Measurements from ENCODE around the gene SEC14L5.

SEC14L5 gene

DNA sequence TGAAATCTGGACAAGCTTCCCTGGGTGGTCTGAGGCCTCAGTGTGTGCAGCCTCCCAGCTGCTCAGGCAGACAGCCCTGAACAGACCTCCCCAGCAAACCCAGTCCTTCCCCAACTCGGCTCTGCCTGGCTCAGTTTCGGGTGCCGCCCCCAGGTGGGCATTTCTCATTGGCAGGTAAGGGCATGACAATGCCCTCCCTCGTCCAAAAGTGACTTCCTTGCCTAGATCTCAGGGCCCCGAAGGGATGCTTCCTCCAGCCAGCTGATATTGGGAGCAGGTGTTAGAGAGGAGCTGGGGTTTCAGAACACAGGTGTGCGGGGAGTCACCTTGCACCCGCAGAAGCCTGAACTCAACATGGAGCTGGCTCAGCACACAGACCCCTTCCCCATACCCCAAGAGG, 17.4 kb upstream of the SEC14L5 start:
- no peak overlapping the region for H3K4me3 ChIP-seq (ENCODE audit: low read depth, low read length)
- TF ChIP-seq, protein P1, sequence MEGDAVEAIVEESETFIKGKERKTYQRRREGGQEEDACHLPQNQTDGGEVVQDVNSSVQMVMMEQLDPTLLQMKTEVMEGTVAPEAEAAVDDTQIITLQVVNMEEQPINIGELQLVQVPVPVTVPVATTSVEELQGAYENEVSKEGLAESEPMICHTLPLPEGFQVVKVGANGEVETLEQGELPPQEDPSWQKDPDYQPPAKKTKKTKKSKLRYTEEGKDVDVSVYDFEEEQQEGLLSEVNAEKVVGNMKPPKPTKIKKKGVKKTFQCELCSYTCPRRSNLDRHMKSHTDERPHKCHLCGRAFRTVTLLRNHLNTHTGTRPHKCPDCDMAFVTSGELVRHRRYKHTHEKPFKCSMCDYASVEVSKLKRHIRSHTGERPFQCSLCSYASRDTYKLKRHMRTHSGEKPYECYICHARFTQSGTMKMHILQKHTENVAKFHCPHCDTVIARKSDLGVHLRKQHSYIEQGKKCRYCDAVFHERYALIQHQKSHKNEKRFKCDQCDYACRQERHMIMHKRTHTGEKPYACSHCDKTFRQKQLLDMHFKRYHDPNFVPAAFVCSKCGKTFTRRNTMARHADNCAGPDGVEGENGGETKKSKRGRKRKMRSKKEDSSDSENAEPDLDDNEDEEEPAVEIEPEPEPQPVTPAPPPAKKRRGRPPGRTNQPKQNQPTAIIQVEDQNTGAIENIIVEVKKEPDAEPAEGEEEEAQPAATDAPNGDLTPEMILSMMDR (IDR thresholded peaks at IDR 0.05; ENCODE audit: insufficient read depth, low read length, missing control alignments), result no peak
- ChIA-PET POLR2A (no interaction called here), CTCF (no interaction called here)
- no peak for DNase-seq (ENCODE audit: low read depth, low spot score)

DNA sequence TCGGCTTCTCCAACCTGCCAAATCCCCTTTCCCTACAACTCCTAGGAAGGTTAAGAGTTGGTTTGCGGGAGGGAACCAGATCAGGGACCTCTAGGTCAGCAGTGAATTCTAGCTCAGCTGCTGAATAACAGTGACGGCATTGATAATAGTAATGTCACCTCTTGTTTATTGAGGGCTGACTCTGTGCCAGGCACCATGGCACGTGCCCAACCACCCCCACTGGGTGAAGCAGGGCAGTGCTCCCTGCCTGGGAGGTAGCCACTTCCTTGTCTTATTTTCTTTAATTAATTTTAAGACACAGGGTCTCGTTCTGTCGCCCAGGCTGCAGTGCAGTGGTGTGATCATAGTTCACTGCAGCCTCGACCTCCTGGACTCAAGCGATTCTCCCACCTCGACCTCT, 15.6 kb upstream of the SEC14L5 start:
- no peak overlapping the region for H3K4me3 ChIP-seq (ENCODE audit: low read depth, low read length)
- ChIA-PET CTCF (interaction anchor here (1.4 to 4.1 kb wide), 2 partner anchors 10 to 13 kb away, joined by 4 to 26 read pairs; no protein-coding TSS in a partner anchor), POLR2A (interaction anchor here (0.9 kb wide), 1 partner anchor 27 kb away, joined by 3 read pairs; no protein-coding TSS in a partner anchor)
- TF ChIP-seq, protein P1 (IDR thresholded peaks at IDR 0.05; ENCODE audit: insufficient read depth, low read length, missing control alignments), result no peak
- DNase-seq (ENCODE audit: low read depth, low spot score), result no peak

DNA sequence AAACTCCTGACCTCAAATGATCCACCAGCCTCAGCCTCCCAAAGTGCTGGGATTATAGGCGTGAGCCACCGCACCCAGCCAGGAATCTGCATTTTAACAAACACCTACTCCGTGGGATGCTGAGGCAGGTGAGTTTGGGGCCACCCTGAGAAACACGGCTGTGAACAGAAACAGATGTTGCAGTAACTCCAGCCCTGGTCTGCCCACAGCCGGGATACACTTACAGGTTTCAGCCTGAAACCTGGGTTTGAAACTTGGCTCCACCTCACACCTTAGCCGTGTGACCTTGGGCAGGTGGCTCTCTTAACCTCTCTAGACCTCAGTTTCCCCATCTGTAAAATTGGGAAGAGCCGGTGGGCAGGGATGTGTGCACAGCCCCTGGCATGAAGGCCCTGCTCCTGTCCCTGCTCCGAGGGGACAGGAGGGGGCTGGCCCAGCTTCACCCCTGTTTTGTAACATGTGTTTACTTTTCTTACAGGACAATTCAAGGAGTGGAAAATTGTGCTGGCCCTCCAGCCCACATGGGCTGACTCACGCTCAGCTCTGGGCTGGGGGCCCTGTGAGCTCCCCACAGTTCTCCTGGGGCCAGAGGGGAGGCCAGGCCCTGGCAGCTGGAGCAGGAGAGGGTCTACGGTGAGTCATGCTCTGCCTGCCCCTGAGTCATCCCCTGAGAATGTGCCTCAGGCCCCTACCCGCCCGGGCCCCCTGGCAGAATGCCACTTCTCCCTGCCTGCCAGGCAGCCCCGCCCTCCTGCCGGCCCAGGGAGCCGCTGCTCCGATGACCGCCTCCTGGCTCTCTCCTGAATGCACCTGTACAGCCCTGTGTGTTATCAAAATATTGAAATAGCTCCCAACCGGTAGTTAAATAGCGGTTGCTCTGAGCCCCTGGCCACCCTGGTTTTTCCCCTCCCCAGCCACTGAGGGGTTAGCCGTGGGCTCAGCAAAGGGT, 13.5 kb upstream of the SEC14L5 start:
- H3K4me3 ChIP-seq (ENCODE audit: low read depth, low read length), result peak overlapping the region; percentile 15; the same call in 1 of the 2 replicates
- CTCF ChIA-PET, result interaction anchor here (4.1 kb wide), 1 partner anchor 11 kb away, joined by 26 read pairs; no protein-coding TSS in a partner anchor
- TF ChIP-seq, protein P1 (IDR thresholded peaks at IDR 0.05; ENCODE audit: insufficient read depth, low read length, missing control alignments), result no peak
- POLR2A ChIA-PET, result interaction anchor here (0.5 to 1.4 kb wide), 5 partner anchors 11 to 126 kb away, joined by 3 to 5 read pairs (median 4); no protein-coding TSS in a partner anchor
- DNase-seq (ENCODE audit: low read depth, low spot score), result peak; percentile 80

DNA sequence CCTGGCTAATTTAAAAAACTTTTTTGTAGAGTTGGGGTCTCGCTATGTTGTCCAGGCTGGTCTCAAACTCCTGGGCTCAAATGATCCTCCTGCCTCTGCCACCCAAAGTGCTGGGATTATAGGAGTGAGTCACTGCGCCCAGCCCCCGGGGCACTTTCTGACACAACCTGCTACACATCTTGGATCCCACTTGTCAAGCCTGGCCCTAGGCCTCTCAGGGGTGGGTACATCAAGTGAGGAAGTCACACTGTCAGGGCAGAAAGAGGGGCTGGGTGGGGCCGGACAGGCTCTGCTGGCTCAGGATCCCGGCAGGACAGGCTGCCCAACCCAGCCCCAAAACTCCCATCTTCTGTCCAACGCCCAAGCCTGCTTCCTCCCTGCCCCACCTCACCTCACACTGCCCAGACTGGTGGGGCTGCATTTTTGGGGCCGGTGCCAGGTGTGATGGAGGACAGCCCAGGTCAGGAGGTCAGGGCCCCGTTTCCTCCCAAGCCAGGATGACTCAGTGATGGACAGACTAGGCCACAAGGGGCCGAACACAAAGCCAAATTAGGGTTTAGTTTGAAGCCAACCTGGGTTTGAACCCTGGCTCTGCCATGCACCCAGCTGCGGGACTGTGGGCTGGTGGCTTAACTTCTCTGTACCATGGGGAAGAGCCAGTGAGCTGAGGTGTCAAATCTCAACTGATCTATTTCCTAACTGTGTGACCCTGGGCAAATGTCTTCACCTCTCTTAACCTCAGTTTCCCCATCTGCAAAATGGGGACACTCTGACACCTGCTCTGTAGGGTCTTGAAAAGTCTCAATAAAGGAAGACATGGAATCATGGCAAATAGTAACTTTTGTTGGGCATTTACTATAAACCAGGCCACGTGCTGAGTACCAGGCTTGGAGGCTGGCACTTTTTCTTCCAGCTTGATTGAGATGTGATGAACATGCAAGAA, 12.3 kb upstream of the SEC14L5 start:
- DNase-seq (ENCODE audit: low read depth, low spot score), result no peak
- no peak overlapping the region for H3K4me3 ChIP-seq (ENCODE audit: low read depth, low read length)
- TF ChIP-seq, protein P1 (IDR thresholded peaks at IDR 0.05; ENCODE audit: insufficient read depth, low read length, missing control alignments), result no peak
- CTCF ChIA-PET, result interaction anchor here (1.4 to 4.1 kb wide), 2 partner anchors 9 to 10 kb away, joined by 9 to 26 read pairs; no protein-coding TSS in a partner anchor
- POLR2A ChIA-PET, result interaction anchor here (0.5 to 1.4 kb wide), 2 partner anchors 30 to 125 kb away, joined by 3 to 5 read pairs; no protein-coding TSS in a partner anchor

DNA sequence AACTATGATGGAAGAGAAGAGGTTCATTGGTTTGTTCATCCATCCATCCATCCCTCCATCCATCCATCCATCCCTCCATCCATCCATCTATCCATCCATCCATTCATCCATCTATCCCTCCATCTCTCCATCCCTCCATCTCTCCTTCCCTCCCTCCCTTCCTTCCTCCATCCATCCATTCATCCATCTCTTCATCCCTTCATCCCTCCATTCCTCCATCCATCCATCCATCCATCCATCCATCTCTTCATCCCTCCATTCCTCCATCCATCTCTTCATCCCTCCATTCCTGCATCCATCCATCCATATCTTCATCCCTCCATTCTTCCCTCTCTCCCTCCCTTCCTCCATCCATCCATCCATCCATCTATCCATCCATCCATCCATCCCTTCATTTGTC, 11.2 kb upstream of the SEC14L5 start:
- DNase-seq (ENCODE audit: low read depth, low spot score), result no peak
- ChIA-PET CTCF (interaction anchor here (1.4 kb wide), 1 partner anchor 9 kb away, joined by 9 read pairs; no protein-coding TSS in a partner anchor), POLR2A (no interaction called here)
- TF ChIP-seq, protein P1 (IDR thresholded peaks at IDR 0.05; ENCODE audit: insufficient read depth, low read length, missing control alignments), result no peak
- no peak overlapping the region for H3K4me3 ChIP-seq (ENCODE audit: low read depth, low read length)

Data from AG04449 (cell line).